Right atrium auricular region (tissue), 2 donors: Measurements from ENCODE around the gene STRN3. TPM values are rescaled to one million over a fixed set of nuclear protein-coding genes. Genes with fewer than 3 reads are reported as not detected.

Experiments used
- DNase-seq: peaks from one replicate; pipeline ENCODE4 v3.0.0-alpha.2; 2019; ENCODE audit warnings: low spot score
- H3K27ac ChIP-seq, 2 donors: fragments of 200-600 bp; sonication (generic); 1 replicate in 1 of 2; 2 replicates in 1 of 2; pipeline ENCODE4 v1.5.1; 2016 to 2019
- H3K27me3 ChIP-seq, 2 donors: fragments of 200-600 bp; sonication (generic); one replicate each; pipeline versions ENCODE4 v1.5.1 to v1.6.0; 2017 to 2019
- H3K36me3 ChIP-seq: fragments of 200-600 bp; sonication (generic); one replicate; pipeline ENCODE4 v1.5.1; 2016
- H3K4me1 ChIP-seq, 2 donors: fragments of 200-600 bp; sonication (generic); one replicate each; pipeline versions ENCODE4 v1.5.1 to v1.6.0; 2017 to 2019
- H3K4me3 ChIP-seq, 2 donors: fragments of 200-600 bp; sonication (generic); 1 replicate in 1 of 2; 2 replicates in 1 of 2; pipeline ENCODE4 v1.5.1; 2017 to 2019; ENCODE audit warnings: mild to moderate bottlenecking in 1 of 2, moderate library complexity in 1 of 2
- H3K9me3 ChIP-seq, 2 donors: fragments of 200-600 bp; sonication (generic); one replicate each; pipeline ENCODE4 v1.5.1; 2019
- microRNA counts, 2 donors: library from miRNA; unstranded; fragments of <30 nt; microRNA quantifications; one replicate each; lab custom pipeline; 2016 to 2017
- microRNA-seq, 2 donors: library from miRNA; unstranded; fragments of <30 nt; microRNA quantifications; one replicate each; pipeline ENCODE4, GENCODE V29; 2016 to 2017; ENCODE audit warnings: borderline number of aligned reads in 2 of 2, borderline replicate concordance in 1 of 2
- total RNA-seq, 2 donors: library from RNA; depleted of rRNA; stranded (reverse); fragments of >200 nt; gene quantifications; one replicate each; pipeline ENCODE4 v1.1.0, GENCODE V29; 2016
- TF ChIP-seq, protein P1 (sequence below), 2 donors: fragments of 200-600 bp; sonication (generic); IDR thresholded peaks; one replicate each; pipeline ENCODE4 v1.5.1; 2019; ENCODE audit warnings: antibody characterized with exemption in 2 of 2

STRN3 gene
- total RNA-seq, 2 donors from 2014 or later: 34.2 to 46.8 TPM

DNA sequence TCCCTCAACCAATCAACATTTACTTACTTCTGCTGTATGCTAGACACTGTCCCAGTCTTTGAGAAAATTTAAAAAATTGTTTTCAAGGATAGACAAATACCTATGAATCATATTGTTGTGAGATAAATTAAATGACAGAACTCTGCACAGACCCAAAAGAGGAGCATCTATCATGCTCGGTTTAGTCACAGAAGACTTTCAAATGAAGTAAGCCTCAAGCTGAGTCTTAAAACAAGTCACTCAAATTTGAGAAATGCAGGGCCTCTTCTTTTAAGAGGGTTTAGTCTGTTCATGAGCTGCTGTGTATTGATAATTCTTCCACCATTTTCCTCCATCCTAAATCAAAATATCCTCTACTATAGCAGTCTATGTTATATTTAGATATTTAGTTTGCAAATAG lies 176.2 kb downstream of the STRN3 start:
- TF ChIP-seq, protein P1, sequence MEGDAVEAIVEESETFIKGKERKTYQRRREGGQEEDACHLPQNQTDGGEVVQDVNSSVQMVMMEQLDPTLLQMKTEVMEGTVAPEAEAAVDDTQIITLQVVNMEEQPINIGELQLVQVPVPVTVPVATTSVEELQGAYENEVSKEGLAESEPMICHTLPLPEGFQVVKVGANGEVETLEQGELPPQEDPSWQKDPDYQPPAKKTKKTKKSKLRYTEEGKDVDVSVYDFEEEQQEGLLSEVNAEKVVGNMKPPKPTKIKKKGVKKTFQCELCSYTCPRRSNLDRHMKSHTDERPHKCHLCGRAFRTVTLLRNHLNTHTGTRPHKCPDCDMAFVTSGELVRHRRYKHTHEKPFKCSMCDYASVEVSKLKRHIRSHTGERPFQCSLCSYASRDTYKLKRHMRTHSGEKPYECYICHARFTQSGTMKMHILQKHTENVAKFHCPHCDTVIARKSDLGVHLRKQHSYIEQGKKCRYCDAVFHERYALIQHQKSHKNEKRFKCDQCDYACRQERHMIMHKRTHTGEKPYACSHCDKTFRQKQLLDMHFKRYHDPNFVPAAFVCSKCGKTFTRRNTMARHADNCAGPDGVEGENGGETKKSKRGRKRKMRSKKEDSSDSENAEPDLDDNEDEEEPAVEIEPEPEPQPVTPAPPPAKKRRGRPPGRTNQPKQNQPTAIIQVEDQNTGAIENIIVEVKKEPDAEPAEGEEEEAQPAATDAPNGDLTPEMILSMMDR (IDR thresholded peaks at IDR 0.05): no peak
- DNase-seq: no peak
- H3K27me3 ChIP-seq: no peaks in the 10 kb centered on the region
- H3K27ac ChIP-seq: no peak overlapping the region
- no peaks in the 10 kb centered on the region for H3K36me3 ChIP-seq
- H3K9me3 ChIP-seq: no peaks in the 10 kb centered on the region
- no peak overlapping the region for H3K4me3 ChIP-seq
- no peaks in the 10 kb centered on the region for H3K4me1 ChIP-seq

DNA sequence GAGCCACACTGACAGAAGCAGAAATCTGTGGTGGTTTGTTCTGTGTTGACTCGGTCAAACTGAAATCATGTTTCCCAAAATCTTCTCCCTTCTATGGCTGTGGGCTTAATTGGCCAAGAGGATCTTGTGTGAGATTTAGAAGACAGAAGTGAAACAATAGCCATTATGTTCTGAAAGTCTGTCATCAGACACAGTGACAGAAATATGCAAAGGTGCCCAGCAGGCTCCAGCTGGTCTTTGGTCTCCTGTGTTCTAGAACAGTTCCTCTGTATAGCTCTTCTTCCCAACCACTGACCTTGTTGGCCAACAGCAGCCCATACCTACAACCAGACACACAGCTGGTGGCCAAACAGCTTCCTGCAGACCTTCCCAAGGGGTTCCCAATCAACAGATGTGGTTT lies 176.8 kb downstream of the STRN3 start:
- no peak for DNase-seq
- Histone ChIP-seq H3K9me3 (no peaks in the 10 kb centered on the region), H3K27me3 (no peaks in the 10 kb centered on the region), H3K36me3 (no peaks in the 10 kb centered on the region), H3K4me1 (no peaks in the 10 kb centered on the region), H3K27ac (no peak overlapping the region), H3K4me3 (no peak overlapping the region)
- TF ChIP-seq, protein P1 (IDR thresholded peaks at IDR 0.05): no peak

GRCh38 chr14:30848449-30849240 lies 177.5 kb downstream of the STRN3 start:
- no peaks in the 10 kb centered on the region for H3K36me3 ChIP-seq
- H3K4me1 ChIP-seq: no peaks in the 10 kb centered on the region
- no peak overlapping the region for H3K4me3 ChIP-seq
- DNase-seq: no peak
- no peaks in the 10 kb centered on the region for H3K27me3 ChIP-seq
- TF ChIP-seq, protein P1 (IDR thresholded peaks at IDR 0.05): no peak
- H3K9me3 ChIP-seq: no peaks in the 10 kb centered on the region
- H3K27ac ChIP-seq: no peak overlapping the region

MicroRNA genes within 50 kb of the gene (microRNA counts, 767-probe panel; counts per million panel counts)
- microRNA hsa-miR-624-3p (lab: Ali Mortazavi, UCI): 0 to 31.0 counts per million in 2 donors

Small RNAs within 50 kb of the gene (microRNA-seq; reads per million reads assigned to microRNA genes)
- gene MIR624: 7.8 to 24.8 reads per million in 2 donors

Other genes with a start within 250 kb of the STRN3 start
- 1 to 10 TPM in 1 of 2 donors, under 1 TPM in 1; 0.47 to 1.6 TPM for gene COCH, start 151.8 kb downstream of the STRN3 start, total RNA-seq
- 10 to 100 TPM in 1 of 2 donors, 1 to 10 TPM in 1; 3.3 to 17.3 TPM for gene AP4S1, start 730 bp downstream of the STRN3 start, total RNA-seq
- 100 to 1,000 TPM; 130 to 145 TPM for gene HECTD1, start 181.4 kb upstream of the STRN3 start, total RNA-seq